Measurements from ENCODE around the gene CSRP3. TPM values are rescaled to one million over a fixed set of nuclear protein-coding genes. Genes with fewer than 3 reads are reported as not detected.

The CSRP3 gene
- total RNA-seq, 4 donors from 2014 or later: not detected

GRCh38 chr11:19237381-19237780 lies 35.6 kb upstream of the CSRP3 start:
- peaks cover 0 to 41% (median 6%) of the 10 kb centered on the region in 4 donors for H3K27me3 ChIP-seq
- no peaks in the 10 kb centered on the region for H3K36me3 ChIP-seq
- TF ChIP-seq CTCF (IDR thresholded peaks at IDR 0.05) (no peak), POLR2A (IDR thresholded peaks at IDR 0.05) (no peak)
- no peaks in the 10 kb centered on the region for H3K9me3 ChIP-seq
- 88 to 90% methylated on average over 7 to 8 of the region's 8 CpGs for WGBS, 2 donors
- DNase-seq: no peak
- peaks cover 14 to 60% (median 21%) of the 10 kb centered on the region in 3 donors for H3K4me1 ChIP-seq
- no peak overlapping the region for H3K4me3 ChIP-seq
- no peak overlapping the region for H3K27ac ChIP-seq
- intact Hi-C loops (cut with DNase I): no loop called here

- Histone ChIP-seq H3K4me1 (peaks cover 0 to 31% (median 5%) of the 10 kb centered on the region in 3 donors), H3K27me3 (peaks cover 0 to 10% (median 0%) of the 10 kb centered on the region in 4 donors), H3K27ac (no peak overlapping the region), H3K9me3 (no peaks in the 10 kb centered on the region), H3K36me3 (no peaks in the 10 kb centered on the region), H3K4me3 (no peak overlapping the region)
- intact Hi-C loops (cut with DNase I): no loop called here
- no peak for DNase-seq
- TF ChIP-seq CTCF (IDR thresholded peaks at IDR 0.05) (no peak), POLR2A (IDR thresholded peaks at IDR 0.05) (no peak)
- WGBS, 2 donors: 89 to 90% methylated on average over 5 of the region's 5 CpGs
Observed at GRCh38 chr11:19234231-19234817, 32.5 kb upstream of the CSRP3 start.

DNA sequence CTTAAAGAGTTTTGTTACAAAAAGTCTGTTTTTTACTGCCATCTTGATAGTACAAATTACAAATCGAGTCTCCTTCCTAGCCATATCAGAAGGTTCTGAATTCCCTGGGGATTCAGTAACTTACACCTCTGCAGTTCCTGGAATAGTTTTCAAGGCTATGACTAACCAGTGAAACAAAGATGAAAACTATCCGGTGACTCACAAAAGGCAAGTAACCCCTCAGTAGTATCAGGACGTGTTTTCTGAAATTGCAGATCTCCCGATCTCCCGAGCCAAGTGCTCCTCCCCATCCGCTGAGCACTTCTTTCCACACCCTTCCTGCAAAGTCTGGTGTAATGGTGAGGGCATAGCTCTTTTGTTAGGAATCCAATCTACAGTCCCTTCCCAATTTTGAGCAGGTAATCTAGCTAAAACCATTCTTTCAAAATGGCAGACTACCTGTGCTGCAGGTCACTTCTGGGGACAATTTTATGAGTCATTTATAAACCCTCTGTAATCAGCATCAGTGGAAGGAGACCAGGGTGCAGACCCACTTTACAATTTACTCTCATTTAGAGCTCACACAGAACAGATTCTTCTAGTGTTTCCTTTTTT lies 31.2 kb upstream of the CSRP3 start:
- 23 to 37% methylated on average over 6 of the region's 6 CpGs for WGBS, 2 donors

GRCh38 chr11:19229671-19230070 lies 27.9 kb upstream of the CSRP3 start:
- DNase-seq: no peak
- H3K9me3 ChIP-seq: no peaks in the 10 kb centered on the region
- peaks cover 0 to 8% (median 0%) of the 10 kb centered on the region in 3 donors for H3K36me3 ChIP-seq
- WGBS, 2 donors: 82 to 92% methylated on average over 2 to 4 of the region's 5 CpGs
- H3K27me3 ChIP-seq: no peaks in the 10 kb centered on the region
- peaks cover 0 to 10% (median 5%) of the 10 kb centered on the region in 3 donors for H3K4me1 ChIP-seq
- intact Hi-C loops (cut with DNase I): no loop called here
- no peak overlapping the region for H3K27ac ChIP-seq
- TF ChIP-seq CTCF (IDR thresholded peaks at IDR 0.05): no peak
- no peak for TF ChIP-seq POLR2A (IDR thresholded peaks at IDR 0.05)
- H3K4me3 ChIP-seq: no peak overlapping the region

More for the DNA sequence above, 31.2 kb upstream of the CSRP3 start:
- TF ChIP-seq CTCF (IDR thresholded peaks at IDR 0.05) (no peak), POLR2A (IDR thresholded peaks at IDR 0.05) (no peak)
- DNase-seq: no peak
- Histone ChIP-seq H3K27me3 (no peaks in the 10 kb centered on the region), H3K27ac (peak overlapping the region; percentile 3 to 67 (median 46)), H3K36me3 (no peaks in the 10 kb centered on the region), H3K4me3 (no peak overlapping the region), H3K9me3 (no peaks in the 10 kb centered on the region), H3K4me1 (peaks cover 0 to 18% (median 5%) of the 10 kb centered on the region in 3 donors)
- intact Hi-C loops (cut with DNase I): no loop called here

GRCh38 chr11:19228968-19229367 lies 27.2 kb upstream of the CSRP3 start:
- Histone ChIP-seq H3K4me3 (no peak overlapping the region), H3K36me3 (peaks cover 0 to 11% (median 0%) of the 10 kb centered on the region in 3 donors), H3K27ac (no peak overlapping the region), H3K27me3 (no peaks in the 10 kb centered on the region), H3K9me3 (no peaks in the 10 kb centered on the region), H3K4me1 (peaks cover 0 to 10% (median 5%) of the 10 kb centered on the region in 3 donors)
- DNase-seq: no peak
- intact Hi-C loops (cut with DNase I): no loop called here
- 60 to 75% methylated on average over 3 of the region's 3 CpGs for WGBS, 2 donors
- TF ChIP-seq CTCF (IDR thresholded peaks at IDR 0.05) (no peak), POLR2A (IDR thresholded peaks at IDR 0.05) (no peak)
